ENCODE data around the gene RALGPS1. TPM values are rescaled to one million over a fixed set of nuclear protein-coding genes. Genes with fewer than 3 reads are reported as not detected.

The RALGPS1 gene
- total and polyA plus RNA-seq, 7 donors: 3.9 to 7.7 (median 5.4) TPM

DNA sequence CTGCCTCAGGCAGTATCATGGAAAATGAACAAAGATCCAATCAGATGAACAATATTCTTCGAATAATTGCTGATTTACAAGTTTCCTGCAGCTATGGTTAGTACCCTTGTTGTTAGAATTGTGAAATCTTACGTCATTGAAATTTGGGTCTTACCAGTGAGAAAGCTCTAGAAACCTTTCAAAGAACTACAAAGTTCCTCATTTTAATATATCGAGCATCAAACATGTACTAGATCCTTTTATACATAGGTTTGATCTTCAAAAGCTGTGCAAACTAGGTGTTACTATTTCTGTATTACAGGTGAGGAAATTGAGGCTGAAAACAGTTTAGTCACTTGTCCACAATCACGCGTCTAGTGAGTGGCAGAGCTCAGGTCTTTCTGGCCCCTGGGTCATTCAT is 251.5 kb downstream of the RALGPS1 start:
- Histone ChIP-seq H3K4me3 (no peak overlapping the region), H3K9me3 (no peaks in the 10 kb centered on the region), H3K36me3 (ENCODE audit: insufficient read depth in 1 of 2, low read depth in 1 of 2) (no peaks in the 10 kb centered on the region), H3K27ac (no peak overlapping the region), H3K4me1 (no peaks in the 10 kb centered on the region), H3K27me3 (ENCODE audit: insufficient read depth in 3 of 3, low read length in 2 of 3) (no peaks in the 10 kb centered on the region)
- intact Hi-C loops (cut with DNase I): no loop called here
- WGBS, 3 donors: 92 to 95% (median 92%) methylated on average over 5 of the region's 5 CpGs
- TF ChIP-seq, protein P1, sequence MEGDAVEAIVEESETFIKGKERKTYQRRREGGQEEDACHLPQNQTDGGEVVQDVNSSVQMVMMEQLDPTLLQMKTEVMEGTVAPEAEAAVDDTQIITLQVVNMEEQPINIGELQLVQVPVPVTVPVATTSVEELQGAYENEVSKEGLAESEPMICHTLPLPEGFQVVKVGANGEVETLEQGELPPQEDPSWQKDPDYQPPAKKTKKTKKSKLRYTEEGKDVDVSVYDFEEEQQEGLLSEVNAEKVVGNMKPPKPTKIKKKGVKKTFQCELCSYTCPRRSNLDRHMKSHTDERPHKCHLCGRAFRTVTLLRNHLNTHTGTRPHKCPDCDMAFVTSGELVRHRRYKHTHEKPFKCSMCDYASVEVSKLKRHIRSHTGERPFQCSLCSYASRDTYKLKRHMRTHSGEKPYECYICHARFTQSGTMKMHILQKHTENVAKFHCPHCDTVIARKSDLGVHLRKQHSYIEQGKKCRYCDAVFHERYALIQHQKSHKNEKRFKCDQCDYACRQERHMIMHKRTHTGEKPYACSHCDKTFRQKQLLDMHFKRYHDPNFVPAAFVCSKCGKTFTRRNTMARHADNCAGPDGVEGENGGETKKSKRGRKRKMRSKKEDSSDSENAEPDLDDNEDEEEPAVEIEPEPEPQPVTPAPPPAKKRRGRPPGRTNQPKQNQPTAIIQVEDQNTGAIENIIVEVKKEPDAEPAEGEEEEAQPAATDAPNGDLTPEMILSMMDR (IDR thresholded peaks at IDR 0.05): no peak
- ATAC-seq (no peak), DNase-seq (no peak)

DNA sequence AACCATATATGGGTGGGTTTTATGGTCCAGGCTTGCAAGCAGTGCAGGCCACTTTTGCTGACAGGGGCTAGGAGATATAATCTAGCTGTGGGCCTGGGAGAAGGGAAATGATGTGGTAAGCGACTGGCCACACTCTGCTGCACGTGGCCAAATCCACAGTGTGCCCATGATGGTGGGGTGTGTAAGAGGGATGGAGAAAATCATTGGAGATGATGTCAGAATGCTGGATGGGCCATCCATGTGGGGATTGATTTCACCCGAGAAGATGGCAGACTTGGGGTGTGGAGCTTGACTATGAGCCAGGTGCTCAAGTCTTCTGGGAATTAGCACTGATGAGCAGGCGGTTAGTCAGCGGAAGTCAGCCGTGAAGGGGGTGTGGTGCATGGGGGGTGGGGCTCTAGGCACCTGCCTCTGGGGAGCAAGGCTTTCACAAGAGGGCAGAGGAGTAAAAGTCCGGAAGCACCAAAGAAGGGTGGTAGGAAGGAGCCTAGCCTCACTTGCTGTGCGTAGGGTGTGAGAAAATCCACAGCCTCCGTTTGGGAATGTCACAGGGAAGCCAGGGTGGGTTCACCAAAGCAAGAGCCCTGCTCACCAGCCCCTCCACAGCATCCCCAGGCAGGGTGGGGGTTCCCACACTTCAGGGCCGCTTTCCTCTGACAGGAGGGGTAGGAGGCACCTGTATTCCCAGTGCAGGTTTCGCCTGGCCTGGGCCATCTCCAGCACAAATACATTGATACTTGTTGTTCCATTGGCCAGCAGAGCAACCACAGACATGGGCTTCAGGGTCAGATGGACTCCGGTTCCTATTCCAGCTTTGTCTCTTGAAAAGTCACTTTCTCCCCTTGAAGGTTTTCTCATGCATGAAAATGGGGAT is 252.3 kb downstream of the RALGPS1 start:
- intact Hi-C loops (cut with DNase I): no loop called here
- DNase-seq (peak in 1 of 2 donors; percentile 73), ATAC-seq (peak in 3 of 4 donors; percentile 28 to 40 (median 29))
- H3K4me3 ChIP-seq: no peak overlapping the region
- no peak overlapping the region for H3K27ac ChIP-seq
- TF ChIP-seq, protein P1 (IDR thresholded peaks at IDR 0.05): no peak
- H3K9me3 ChIP-seq: no peaks in the 10 kb centered on the region
- no peaks in the 10 kb centered on the region for H3K4me1 ChIP-seq
- 79 to 89% (median 81%) methylated on average over 12 of the region's 12 CpGs for WGBS, 3 donors
- no peaks in the 10 kb centered on the region for H3K27me3 ChIP-seq (ENCODE audit: insufficient read depth in 3 of 3, low read length in 2 of 3)
- H3K36me3 ChIP-seq (ENCODE audit: insufficient read depth in 1 of 2, low read depth in 1 of 2): no peaks in the 10 kb centered on the region

DNA sequence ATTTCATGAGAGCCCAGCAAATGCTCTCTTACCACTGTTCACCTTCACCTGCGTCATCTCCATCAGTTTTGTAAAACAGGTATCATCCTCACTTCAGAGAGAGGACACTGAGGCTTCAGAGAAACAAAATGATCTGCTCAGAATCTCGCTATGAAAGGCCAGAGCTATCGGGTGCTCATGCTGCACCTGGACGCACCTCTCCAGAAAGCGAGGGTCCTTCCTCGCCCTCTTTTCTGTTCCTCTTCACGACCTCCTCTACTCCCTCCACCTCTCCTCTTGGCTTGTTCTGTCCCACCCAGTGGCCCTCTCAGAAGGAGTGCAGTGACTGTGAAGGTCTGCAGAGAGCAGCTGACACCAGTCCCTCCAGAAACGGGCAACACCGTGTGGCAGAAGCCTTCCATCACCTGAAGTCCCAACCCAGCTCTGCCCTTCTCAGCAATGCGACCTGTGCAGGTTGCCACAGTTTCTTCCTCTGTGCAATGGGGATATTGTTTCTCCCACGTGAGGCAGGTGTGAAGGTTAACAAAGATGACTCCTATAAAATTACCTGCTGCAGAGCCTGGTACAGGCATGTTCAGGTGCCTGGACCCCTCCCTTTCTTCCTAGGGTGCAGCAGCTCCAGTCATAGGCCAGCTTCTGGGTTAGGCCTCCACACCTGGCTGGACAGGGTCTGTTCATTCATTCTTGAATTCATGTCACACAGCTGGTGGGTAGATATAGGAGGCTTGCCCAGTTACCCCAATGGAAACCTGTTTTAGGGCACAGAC is 253.2 kb downstream of the RALGPS1 start:
- no peak overlapping the region for H3K27ac ChIP-seq
- H3K4me3 ChIP-seq: no peak overlapping the region
- intact Hi-C loops (cut with DNase I): no loop called here
- TF ChIP-seq, protein P1 (IDR thresholded peaks at IDR 0.05): no peak
- no peaks in the 10 kb centered on the region for H3K9me3 ChIP-seq
- H3K4me1 ChIP-seq: no peaks in the 10 kb centered on the region
- no peak for ATAC-seq
- WGBS, 3 donors: 95 to 98% (median 96%) methylated on average over 11 of the region's 11 CpGs
- H3K27me3 ChIP-seq (ENCODE audit: insufficient read depth in 3 of 3, low read length in 2 of 3): no peaks in the 10 kb centered on the region
- no peaks in the 10 kb centered on the region for H3K36me3 ChIP-seq (ENCODE audit: insufficient read depth in 1 of 2, low read depth in 1 of 2)
- no peak for DNase-seq

DNA sequence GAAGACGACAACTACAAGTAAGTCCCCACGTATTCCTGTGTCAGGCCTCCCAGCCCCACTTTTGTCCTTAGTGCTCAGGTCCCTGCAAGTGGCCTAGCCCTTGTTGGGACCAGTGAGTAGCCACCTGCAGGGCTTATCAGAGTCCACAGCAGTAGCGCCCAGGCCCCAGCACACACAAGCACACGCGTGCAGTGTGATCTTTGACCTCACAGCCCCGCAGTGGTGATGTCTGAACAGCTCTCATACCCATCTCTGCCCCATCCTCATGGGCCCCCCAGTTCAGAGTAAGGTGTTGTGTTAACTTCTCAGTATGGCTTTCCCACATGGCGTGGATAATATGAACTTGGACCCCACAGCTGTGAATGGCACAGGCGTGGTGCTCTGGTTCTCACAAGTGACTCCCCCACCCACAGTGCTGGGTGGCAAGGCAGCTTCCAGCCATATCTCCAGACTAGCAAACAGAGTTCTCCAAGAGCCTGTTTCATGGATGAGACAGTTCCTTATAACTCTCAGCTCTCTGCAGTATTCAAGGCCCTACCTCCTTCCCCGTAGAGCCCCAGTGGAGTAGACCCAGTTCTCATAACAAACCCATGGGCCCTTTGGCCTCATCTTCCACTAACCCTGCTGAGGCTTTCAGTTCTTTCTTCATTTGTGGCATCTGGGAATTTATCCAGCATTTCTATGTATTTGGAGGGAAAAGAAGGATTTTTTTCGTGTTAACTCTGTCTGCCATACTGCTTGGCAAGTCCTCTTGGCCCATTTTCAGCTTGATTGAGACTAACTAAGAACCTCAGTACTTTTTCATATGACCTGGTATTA is 254.4 kb downstream of the RALGPS1 start:
- Histone ChIP-seq H3K36me3 (ENCODE audit: insufficient read depth in 1 of 2, low read depth in 1 of 2) (no peaks in the 10 kb centered on the region), H3K27me3 (ENCODE audit: insufficient read depth in 3 of 3, low read length in 2 of 3) (no peaks in the 10 kb centered on the region), H3K4me1 (no peaks in the 10 kb centered on the region), H3K27ac (no peak overlapping the region), H3K9me3 (no peaks in the 10 kb centered on the region), H3K4me3 (no peak overlapping the region)
- DNase-seq (no peak), ATAC-seq (no peak)
- TF ChIP-seq, protein P1 (IDR thresholded peaks at IDR 0.05): no peak
- intact Hi-C loops (cut with DNase I): no loop called here
- WGBS, 3 donors: 92 to 93% (median 93%) methylated on average over 10 of the region's 10 CpGs
